CD4-positive, alpha-beta T cell treated with Interleukin-15 for 1 hour (primary cell): Measurements from ENCODE around the gene ZDHHC24.
"Not testable (repeated sequence)": the region's sequence is repeated elsewhere in the genome, so short reads cannot be mapped to it uniquely, and the experiment has no call there.

ENCODE experiments used
- DNase-seq: peaks from one replicate; pipeline ENCODE4 v3.0.0-alpha.2; 2020

The ZDHHC24 gene, protein sequence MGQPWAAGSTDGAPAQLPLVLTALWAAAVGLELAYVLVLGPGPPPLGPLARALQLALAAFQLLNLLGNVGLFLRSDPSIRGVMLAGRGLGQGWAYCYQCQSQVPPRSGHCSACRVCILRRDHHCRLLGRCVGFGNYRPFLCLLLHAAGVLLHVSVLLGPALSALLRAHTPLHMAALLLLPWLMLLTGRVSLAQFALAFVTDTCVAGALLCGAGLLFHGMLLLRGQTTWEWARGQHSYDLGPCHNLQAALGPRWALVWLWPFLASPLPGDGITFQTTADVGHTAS

DNA sequence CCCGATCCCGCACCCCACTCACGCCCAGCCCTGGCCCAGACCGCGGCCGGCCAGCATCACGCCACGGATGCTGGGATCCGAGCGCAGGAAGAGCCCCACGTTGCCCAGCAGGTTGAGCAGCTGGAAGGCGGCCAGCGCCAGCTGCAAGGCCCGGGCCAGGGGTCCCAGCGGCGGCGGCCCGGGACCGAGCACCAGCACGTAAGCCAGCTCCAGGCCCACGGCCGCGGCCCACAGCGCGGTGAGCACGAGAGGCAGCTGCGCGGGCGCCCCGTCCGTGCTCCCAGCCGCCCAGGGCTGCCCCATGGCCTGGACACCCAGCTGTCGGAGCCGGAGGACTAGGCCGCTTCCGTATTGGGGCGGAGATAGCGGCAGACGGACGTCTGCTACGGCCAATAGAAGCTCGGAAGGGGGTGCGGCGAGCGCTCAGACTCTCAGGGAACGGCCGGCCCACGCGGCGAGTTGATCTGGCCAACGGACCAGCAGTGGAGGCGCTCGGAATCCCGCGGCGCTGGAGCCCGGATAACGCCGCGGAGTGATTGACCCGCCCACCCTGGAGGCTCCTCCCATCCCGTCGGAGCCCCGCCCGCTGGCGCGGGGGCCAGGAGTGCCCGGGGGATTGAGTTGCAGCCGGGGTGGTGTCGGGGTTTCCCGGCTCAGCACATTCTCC is at the start of gene ZDHHC24:
Gene ZDHHC24 (minus strand): TSS at position 348 of the 667 bp plus-strand sequence. CDS start 45 bp downstream, at position 303.
- peak; percentile 90 for DNase-seq

DNA sequence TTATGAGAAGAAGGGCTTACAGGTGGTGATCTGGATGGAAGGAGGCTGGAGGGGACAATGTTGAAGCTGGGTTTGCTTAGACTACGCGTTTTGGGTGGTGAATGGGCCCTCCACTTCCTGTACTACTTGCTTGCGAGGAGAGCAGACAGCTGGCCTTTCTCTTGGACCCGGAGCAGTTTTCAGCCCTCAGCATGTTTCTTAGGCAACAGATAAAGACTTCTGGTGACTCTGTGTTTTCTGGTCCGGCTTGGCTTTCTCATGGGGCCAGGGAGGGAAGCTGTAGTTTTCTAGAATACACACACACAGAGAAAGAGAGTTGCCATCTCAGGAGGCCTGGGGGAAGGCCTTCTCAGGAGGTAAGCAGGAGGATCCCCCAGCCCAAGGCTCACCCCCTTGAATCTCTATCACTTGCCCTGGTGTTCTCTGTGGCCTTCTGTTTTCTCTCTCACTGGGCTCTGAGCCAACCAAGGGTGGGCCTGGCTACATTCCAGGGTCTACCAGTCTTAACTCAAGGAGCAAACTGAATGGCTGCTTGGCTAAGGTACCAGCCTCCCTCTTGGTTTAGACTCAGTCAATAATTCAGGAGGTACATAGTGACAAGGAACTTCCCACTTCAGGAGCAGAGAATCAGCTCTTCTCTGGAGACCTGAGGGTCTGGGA is 49.5 kb upstream of the ZDHHC24 start:
- DNase-seq, result no peak

DNA sequence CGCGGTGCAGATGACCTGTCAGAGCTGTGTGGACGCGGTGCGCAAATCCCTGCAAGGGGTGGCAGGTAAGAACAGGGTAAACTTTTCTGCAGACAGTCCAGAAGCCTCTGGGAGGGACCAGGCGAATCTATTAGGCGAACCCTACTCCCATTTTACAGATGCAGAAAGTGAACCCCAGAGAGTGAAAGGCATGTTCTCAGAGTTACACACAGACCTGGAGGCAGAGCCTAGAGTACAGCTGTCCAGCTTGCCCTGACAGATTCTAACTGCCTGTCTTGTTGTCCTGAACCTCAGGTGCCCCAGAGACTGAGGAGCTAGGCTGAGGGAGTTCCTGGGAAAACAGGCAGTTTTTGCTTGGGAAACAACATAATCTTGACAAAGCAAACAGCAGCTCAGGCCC is 47.8 kb upstream of the ZDHHC24 start:
- no peak for DNase-seq

DNA sequence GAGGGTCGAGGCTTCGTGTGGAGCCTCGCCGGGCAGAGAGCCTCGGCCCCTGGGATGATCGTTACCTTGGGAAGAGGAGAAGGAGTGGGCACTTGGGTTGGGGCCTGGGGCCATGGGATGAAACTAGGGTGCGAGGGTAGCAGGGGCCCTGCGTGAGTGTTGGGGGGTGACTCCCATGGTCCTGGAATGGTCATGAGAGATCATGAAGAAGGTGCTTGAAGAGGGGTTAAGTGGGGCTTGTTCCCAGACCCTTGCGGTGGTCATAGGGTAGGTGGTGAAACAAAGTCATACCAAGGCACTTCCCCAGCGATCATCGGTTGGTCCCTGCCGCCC is 47.4 kb upstream of the ZDHHC24 start:
- DNase-seq, result no peak

DNA sequence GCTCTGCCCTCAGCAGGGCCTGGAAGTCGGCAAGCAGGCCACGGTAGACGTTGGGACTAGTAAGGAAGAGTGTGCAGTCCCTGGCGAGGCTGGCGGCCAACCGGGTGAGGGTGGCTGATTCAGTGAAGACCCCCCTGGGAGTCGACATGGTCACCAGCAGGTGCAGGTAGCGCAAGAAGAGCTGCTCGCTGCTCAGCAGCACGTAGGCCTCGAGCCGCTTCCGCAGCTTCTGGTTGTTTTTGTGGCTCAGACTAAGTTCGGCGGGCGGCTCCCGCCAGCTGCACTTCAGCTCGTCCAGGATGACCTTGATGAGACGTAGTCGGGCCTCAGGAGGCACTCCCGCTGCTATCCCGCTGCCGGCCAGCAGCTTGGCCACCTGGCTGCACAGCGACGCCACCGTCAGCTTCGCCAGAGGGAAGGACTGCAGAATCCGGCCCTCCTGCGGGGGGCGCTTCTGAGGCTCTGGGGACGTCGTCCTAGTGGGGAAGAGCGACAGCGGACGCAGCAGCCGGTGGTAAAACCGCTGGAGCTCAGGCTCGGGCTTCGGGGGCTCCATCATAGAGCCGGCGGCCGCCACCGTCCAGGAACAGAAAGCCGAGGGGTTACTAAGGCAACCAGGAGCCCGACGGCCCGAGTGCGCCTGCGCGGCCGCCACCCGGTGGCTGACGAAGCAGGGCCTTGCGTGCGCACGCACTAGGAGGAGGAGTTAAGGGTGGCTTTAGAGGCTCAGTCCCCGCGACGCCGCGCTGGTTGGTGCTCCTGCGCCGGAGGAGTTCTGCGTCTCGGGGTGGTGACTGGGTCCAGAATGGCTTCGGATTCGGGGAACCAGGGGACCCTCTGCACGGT is 46.8 kb upstream of the ZDHHC24 start, which contains the start of the genes CCDC87 and CCS:
Gene CCDC87 (minus strand): TSS at position 607 of the 846 bp plus-strand sequence. CDS start 48 bp downstream, at position 559.
Gene CCS (plus strand): TSS at position 729 of the 846 bp plus-strand sequence. CDS start 77 bp downstream, at position 806.
- peak; percentile 99 for DNase-seq

DNA sequence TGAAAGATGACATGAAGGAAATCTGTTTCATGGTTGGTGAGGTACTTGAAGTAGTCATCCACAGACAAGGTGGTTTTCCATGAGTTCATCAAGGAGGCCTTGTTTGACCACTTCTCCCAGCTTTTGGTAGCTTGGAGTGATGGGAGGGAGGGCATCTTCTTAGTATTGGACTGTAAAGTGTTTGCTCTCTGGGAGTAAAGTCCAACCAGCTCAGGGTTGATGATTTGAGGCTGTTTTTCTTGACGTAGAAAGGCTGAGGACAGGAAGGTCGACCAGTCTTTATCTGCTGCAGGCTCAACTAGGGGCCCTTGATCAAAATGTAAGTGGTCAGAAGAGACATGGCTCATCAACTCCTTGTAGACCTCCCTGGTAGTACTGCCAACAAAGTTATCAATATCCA is 45.3 kb upstream of the ZDHHC24 start:
- DNase-seq, result no peak

DNA sequence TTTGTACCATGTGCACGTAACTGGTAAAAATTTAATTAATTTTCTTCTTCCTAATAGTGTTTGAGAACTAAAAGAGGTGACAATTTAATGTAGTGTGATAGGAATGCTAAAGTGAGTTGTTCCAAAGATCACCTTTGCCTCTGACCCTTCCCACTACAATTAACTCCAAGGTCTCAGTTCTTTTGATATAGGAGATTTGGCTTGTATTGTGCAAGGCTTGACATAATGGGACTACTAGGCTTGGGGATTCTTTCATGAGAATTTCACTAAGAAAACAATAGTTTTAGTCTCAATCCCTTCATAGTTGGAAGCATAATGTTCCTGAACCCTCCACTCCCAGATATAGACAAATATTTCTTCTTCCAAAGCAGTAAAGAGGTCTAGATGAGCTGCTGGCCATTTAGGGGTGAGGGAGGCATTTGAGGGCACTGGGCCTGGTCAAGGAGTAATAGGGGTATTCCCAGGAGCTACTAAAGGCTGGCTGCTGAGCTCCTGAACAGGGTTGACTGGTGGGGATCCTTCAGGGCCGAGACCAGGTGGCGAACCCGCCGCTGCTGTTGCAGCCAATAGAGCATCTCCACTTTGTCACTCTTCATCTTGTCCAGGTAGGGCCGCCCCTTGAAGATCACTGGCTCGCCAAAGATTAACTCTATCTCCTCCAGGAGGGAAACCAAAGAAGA is 44.3 kb upstream of the ZDHHC24 start:
- DNase-seq, result no peak

DNA sequence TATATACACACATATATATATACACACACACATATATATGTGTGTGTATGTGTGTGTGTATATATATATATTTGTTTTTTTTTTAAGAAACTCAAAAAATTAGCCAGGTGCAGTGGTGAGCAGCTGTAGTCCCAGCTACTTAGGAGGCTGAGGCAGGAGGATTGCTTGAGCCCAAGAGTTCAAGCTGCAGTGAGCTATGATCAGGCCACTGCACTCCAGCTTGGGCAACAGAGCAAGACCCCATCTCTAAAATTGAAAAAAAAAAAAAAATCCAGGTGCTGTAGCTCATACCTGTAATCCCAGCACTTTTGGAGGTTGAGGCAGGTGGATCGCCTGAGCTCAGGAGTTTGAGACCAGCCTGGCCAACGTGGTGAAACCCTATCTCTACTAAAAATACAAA is 43.5 kb upstream of the ZDHHC24 start:
- DNase-seq, result not testable (repeated sequence)

DNA sequence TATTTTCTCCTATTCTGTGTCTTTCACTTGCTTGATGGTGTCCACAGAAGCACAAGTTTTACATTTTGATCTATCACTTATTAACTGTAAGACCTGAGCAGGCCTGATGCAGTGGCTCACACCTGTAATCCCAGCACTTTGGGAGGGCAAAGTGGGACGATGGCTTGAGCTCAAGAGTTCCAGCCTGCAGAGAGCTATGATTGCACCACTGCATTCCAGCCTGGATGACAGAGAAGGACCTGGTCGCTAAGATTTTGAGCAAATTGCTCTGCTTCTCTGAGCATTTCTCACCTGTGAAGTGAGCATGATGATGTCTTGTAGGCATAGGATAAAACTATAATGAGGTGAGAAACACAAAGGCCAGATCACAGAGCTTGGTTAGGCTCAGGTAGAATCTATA is 40.3 kb upstream of the ZDHHC24 start:
- no peak for DNase-seq

DNA sequence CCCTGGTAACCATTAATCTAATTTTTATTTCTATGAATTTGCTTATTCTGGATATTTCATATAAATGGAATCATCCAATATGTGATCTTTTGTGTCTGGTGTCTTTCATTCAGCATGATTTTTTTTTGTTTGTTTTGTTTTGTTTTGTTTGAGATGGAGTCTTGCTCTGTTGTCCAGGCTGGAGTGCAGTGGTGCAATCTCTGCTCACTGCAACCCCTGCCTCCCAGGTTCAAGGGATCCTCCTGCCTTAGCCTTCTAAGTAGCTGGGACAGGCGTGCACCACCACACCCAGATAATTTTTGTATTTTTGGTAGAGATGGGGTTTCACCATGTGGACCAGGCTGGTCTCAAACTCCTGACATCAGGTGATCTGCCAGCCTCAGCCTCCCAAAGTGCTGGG is 39.6 kb upstream of the ZDHHC24 start:
- not testable (repeated sequence) for DNase-seq

DNA sequence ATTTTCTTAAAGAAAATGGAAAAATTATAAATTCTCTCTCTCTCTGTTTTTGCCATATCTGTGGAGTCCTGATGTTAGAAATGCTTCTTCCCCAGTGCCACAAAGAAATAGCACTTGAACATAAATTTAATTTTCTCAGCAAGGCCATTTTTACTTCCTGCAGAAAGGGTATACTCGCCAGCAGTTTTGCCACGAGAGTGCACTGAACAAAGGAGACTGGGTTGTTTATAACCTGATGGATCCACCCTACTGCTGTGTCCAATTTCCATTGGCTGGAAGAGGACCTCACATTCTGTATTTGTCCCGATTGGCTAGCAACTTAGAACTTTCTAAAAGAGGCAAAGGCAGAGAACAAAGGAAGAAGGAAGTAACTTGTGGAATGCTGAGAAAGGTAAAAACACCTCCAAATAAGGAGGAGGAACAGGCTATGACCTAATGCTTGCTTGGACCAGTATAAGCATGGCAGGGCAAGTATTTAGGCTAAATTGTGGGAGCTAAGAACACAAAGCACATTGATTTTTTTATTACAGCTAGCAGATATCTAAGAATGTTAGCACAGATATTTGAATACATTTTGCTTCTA is 36.8 kb upstream of the ZDHHC24 start:
- DNase-seq, result not testable (repeated sequence)

DNA sequence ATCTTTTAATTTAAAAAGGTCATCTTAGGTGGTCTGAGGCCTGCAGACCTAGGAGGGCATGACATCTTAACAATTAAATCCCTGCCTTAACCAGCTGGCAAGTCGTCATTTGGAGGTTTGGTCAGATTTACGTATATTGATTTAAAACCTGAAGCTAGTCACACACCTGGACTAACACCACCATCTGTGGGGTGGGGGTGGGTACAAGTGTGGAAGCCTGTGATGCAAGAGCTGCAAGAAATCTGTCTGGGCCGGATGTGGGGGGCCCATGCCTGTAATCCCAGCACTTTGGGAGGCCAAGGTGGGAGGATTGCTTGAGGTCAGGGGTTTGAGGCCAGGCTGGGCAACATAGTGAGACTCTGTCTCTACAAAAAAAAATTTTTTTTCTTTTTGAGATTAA is 35.4 kb upstream of the ZDHHC24 start:
- no peak for DNase-seq

DNA sequence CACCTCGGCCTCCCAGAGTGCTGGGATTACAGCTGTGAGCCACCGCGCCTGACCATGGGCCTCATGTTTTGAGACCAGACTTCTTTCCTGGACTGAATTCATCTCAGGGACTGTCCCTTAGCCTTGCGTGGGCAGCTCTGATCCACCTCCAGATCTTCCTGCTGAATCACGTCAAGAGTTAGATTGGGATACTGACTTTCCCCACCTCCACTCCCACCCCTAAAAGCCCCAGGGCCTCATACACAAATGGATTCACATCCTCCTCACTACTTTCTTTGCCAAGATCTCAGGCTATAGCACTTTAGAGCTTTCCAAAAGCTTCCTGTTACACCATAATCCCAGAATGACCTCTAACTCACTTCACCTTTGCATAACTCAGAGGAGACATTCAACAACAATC is 35.0 kb upstream of the ZDHHC24 start:
- no peak for DNase-seq

DNA sequence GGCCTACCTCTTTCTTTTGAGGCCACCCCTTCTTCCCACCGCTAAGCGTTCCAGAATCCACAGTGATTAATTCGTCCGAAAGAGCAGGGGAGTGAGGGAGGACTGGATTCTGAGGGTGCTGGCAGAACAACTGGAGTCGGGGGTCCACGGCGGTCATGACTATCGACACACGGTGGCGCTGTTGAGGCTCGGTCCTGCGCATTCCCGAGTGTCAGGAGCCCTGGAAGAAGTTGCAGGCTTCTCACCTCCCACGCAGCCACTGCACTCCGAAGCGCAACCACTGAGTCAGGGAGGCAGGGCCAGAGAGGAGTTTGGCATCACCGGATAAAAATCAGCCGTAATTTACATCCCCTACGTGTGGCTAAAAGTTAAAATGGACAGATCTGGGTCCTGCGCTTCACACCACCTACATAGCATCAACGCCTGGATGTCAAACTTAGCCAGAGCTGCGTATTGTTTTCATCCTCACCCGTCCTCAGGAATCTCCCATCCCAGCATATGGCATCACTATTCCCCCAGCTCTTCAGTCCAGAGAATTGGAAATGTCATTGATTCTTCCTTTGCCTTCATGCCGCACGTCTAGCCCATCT is 33.3 kb upstream of the ZDHHC24 start:
- peak; percentile 72 for DNase-seq

DNA sequence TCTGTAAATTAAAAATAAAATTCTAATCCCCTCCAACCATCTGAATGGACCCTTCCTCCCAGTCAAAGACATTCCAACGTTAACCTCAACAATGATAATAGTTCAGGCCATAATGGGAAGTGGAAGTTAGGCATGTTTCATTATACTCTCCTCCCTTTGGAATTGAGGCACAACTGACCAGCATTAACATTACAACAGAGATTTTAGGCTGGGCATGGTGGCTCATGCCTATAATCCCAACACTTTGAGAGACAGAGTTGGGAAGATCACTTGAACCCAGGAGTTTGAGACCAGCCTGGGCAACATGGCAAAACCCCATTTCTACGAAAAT is 25.0 kb upstream of the ZDHHC24 start:
- no peak for DNase-seq

DNA sequence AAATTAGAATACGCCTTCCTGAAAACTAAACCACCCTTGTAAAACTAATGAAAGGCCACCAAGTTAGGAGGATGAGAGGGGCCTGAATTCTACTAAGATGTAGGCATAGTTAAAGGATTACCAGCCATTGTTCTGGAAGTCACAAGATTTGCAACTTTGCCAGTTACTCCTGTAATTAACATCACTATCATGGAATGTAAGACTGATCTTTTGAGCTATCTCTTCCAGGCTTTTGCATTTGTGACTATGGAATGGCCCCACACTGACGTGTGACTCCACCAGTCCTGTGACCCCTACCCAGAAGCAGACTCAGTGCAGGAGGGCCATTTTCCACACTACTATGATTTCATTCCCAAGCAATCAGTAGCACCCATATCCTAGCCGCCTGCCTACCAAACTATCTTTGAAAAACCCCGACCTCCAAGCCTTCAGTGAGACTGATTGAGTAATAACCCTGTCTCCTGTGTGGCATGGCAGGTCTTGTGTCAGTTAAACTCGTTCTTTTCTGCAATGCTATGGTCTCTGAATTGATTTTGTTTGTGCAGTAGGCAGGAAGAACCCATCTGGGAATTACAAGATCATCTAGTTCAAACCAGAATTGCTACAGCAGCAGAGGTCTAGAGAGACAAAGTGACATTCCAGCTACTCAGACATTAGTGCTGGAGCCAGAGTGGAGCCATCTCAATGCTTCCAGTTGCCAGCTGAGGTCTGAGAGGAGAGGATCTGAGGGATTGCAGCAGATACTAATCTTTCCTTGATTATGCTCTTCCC is 24.4 kb upstream of the ZDHHC24 start:
- no peak for DNase-seq

DNA sequence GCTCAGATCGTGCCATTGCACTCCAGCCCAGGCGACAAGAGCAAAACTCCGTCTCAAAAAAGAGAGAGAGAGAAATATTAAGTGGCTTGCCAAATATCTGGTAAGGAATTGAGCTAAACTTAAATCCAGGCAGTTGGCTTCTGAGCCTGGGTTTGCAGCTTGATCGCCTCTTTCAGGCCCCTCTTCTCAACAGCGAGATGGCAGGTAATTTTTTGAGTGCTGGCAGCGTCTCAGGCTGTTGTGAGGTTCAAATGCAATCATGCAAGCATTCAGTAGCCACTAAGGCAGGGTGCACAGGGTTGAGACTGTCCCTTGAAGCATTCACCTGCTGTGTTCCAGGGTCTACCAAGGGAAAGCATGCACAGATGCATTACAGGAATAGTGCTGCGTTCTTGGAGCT is 23.2 kb upstream of the ZDHHC24 start:
- no peak for DNase-seq

DNA sequence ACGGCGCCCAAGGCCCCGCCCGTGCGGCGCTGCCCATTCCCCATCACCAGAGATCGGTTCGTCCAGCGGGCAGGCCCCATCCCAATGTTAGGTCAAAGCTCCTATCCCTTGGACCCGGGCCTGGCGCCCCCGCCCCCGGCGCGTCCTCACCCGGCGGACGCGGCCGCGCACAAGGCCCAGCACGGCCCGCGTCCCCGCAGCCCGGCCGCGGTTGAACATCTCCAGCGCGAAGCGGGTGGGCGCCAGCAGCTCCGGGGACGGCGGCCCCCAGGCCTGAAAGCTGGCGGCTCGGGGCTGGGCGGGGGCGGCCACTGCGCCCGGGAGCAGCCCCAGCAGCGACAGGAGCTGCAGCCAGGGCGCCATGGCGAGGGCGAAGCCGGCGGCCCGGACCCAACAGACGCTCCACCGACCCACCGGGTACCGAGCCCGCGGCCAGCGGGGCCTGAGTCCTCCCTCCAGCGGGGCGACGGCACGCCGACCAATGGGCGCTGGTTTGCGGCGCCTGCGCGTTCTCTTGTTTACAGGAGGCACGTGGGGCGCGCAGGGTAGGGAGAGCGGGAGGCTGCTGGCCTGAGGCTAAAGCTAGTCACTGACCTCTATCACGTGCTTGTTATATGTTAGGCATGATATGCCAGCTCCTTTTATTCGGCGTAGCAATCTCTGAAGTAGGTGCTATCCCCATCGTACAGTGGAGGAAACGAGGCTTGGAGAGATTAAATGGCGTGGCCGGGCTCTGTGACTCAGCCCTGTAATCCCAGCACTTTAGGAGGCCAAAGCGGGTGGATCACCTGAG is 22.5 kb upstream of the ZDHHC24 start, which contains the start of gene CTSF:
Gene CTSF (minus strand): TSS at position 483 of the 793 bp plus-strand sequence. CDS start 120 bp downstream, at position 363.
- peak; percentile 77 for DNase-seq

DNA sequence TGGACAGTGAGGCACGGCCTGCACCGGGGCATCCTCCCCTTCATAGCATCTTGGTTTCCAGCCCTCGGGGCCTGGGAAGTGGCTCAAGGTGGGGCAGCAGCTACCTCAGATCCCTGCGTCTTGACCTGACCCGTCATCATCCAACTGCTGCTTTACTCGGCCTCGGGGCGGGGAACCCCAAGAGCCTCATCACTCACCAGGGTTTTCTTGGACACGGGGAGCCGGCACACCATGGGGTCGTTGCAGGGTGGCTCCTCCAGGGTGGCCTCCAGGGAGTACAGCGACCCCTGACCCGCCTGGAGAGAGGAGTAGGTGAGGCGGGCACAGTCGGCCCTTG is 21.9 kb upstream of the ZDHHC24 start:
- no peak for DNase-seq

DNA sequence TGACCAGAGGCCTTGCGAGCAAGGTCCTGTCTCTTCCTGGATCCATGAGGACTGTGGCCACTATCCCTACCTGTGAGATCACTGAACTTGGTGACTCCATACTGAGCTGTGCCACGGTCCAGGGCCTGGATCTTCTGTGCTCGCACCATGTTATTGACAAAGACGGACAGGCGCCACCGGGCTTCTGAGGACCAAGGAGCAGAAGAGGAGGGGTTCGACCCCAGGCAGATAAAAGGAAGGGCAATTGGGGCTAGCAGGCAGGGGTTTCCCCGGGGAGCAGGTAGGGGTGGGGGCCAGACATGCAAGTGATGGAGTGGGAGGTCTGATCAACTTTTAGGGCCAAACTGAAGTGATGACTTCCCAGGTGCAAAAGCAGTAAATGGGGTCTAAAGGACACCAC is 20.4 kb upstream of the ZDHHC24 start:
- no peak for DNase-seq
